Neuron (in vitro differentiated cells): Measurements from ENCODE around the gene TRAF5.
"Not testable (repeated sequence)": the region's sequence is repeated elsewhere in the genome, so short reads cannot be mapped to it uniquely, and the experiment has no call there.

Source experiments
- H2AFZ ChIP-seq: one replicate; pipeline ENCODE4 v1.6.1; 2013; ENCODE audit warnings: low read depth, mild to moderate bottlenecking, inconsistent platforms, low read length, moderate library complexity
- H3K27me3 ChIP-seq: one replicate; pipeline ENCODE4 v1.6.1; 2013; ENCODE audit warnings: low read length; ENCODE audit not compliant: insufficient read depth
- H3K36me3 ChIP-seq: one replicate; pipeline ENCODE4 v1.6.1; 2013; ENCODE audit warnings: low read length; ENCODE audit not compliant: insufficient read depth
- H3K4me1 ChIP-seq: one replicate; pipeline ENCODE4 v1.6.1; 2013; ENCODE audit warnings: low read length; ENCODE audit not compliant: insufficient read depth
- H3K4me3 ChIP-seq: 2 replicates; pipeline ENCODE4 v1.5.1; 2013; ENCODE audit warnings: mild to moderate bottlenecking, low read length, moderate library complexity
- H3K9me3 ChIP-seq: one replicate; pipeline ENCODE4 v1.6.1; 2013; ENCODE audit warnings: low read length

The TRAF5 gene

GRCh38 chr1:211415700-211416099 is 89.1 kb downstream of the TRAF5 start:
- H3K4me1 ChIP-seq = peaks cover 9% of the 10 kb centered on the region
- H2AFZ ChIP-seq = no peak overlapping the region
- peaks cover 6% of the 10 kb centered on the region for H3K36me3 ChIP-seq
- H3K9me3 ChIP-seq = peaks cover 7% of the 10 kb centered on the region
- no peak overlapping the region for H3K4me3 ChIP-seq
- no peaks in the 10 kb centered on the region for H3K27me3 ChIP-seq

GRCh38 chr1:211416246-211416627 is 89.6 kb downstream of the TRAF5 start:
- not testable (repeated sequence) for H3K9me3 ChIP-seq, H2AFZ ChIP-seq, H3K27me3 ChIP-seq, H3K36me3 ChIP-seq, H3K4me3 ChIP-seq
- peaks cover 14% of the 10 kb centered on the region for H3K4me1 ChIP-seq

GRCh38 chr1:211416628-211417323 is 90.1 kb downstream of the TRAF5 start:
- not testable (repeated sequence) for H3K4me3 ChIP-seq, H3K9me3 ChIP-seq, H2AFZ ChIP-seq

GRCh38 chr1:211420389-211420788 is 93.8 kb downstream of the TRAF5 start:
- no peak overlapping the region for H2AFZ ChIP-seq
- H3K4me1 ChIP-seq = peaks cover 14% of the 10 kb centered on the region
- H3K36me3 ChIP-seq = peaks cover 4% of the 10 kb centered on the region
- H3K9me3 ChIP-seq = peaks cover 3% of the 10 kb centered on the region
- H3K4me3 ChIP-seq = no peak overlapping the region
- H3K27me3 ChIP-seq = no peaks in the 10 kb centered on the region

More at GRCh38 chr1:211416628-211417323, 90.1 kb downstream of the TRAF5 start:
- H3K4me1 ChIP-seq = peaks cover 14% of the 10 kb centered on the region
- not testable (repeated sequence) for H3K36me3 ChIP-seq, H3K27me3 ChIP-seq

GRCh38 chr1:211420845-211421454 is 94.3 kb downstream of the TRAF5 start:
- H3K4me3 ChIP-seq = no peak overlapping the region
- H2AFZ ChIP-seq = no peak overlapping the region
- H3K27me3 ChIP-seq = no peaks in the 10 kb centered on the region
- peaks cover 4% of the 10 kb centered on the region for H3K36me3 ChIP-seq
- peaks cover 14% of the 10 kb centered on the region for H3K4me1 ChIP-seq
- no peaks in the 10 kb centered on the region for H3K9me3 ChIP-seq

- Histone ChIP-seq H3K9me3 (no peaks in the 10 kb centered on the region), H3K4me1 (peaks cover 14% of the 10 kb centered on the region), H2AFZ (no peak overlapping the region), H3K27me3 (no peaks in the 10 kb centered on the region), H3K36me3 (peaks cover 3% of the 10 kb centered on the region), H3K4me3 (no peak overlapping the region)
These were observed 97.4 kb downstream of the TRAF5 start for GRCh38 chr1:211424018-211424417.
